Liver (tissue), 9 donors: ENCODE measurements around the gene TTC7B. TPM values are rescaled to one million over a fixed set of nuclear protein-coding genes. Genes with fewer than 3 reads are reported as not detected.

Experiments used
- DNase-seq: peaks from one replicate; pipeline ENCODE4 v3.0.0-alpha.2; 2017; ENCODE audit warnings: low spot score
- H3K27ac ChIP-seq, 2 donors: one replicate each; pipeline ENCODE4 v1.7.0; 2013; ENCODE audit warnings: inconsistent platforms in 2 of 2, low read length in 2 of 2, control low read depth in 1 of 2, low read depth in 1 of 2, mild to moderate bottlenecking in 1 of 2
- H3K27me3 ChIP-seq, 4 donors: one replicate each; pipeline versions ENCODE4 v1.6.1 to v1.7.0; 2013; ENCODE audit warnings: low read length in 3 of 4, inconsistent platforms in 1 of 4, mild to moderate bottlenecking in 1 of 4, moderate library complexity in 1 of 4; ENCODE audit not compliant: control insufficient read depth in 4 of 4, insufficient read depth in 4 of 4
- H3K36me3 ChIP-seq, 4 donors: one replicate each; pipeline versions ENCODE4 v1.6.1 to v1.7.0; 2013; ENCODE audit warnings: low read length in 3 of 4, mild to moderate bottlenecking in 3 of 4, low read depth in 1 of 4, moderate library complexity in 1 of 4; ENCODE audit not compliant: control insufficient read depth in 4 of 4, insufficient read depth in 3 of 4
- H3K4me1 ChIP-seq, 4 donors: one replicate each; pipeline versions ENCODE4 v1.6.1 to v1.7.0; 2013; ENCODE audit warnings: low read length in 3 of 4, mild to moderate bottlenecking in 3 of 4, moderate library complexity in 1 of 4; ENCODE audit not compliant: control insufficient read depth in 4 of 4, insufficient read depth in 4 of 4
- H3K4me3 ChIP-seq, 3 donors: one replicate each; pipeline versions ENCODE4 v1.6.1 to v1.7.0; 2013; ENCODE audit warnings: low read length in 3 of 3, control low read depth in 1 of 3, low read depth in 1 of 3, mild to moderate bottlenecking in 1 of 3
- H3K9ac ChIP-seq, 2 donors: one replicate each; pipeline ENCODE4 v1.7.0; 2013; ENCODE audit warnings: low read length in 2 of 2, mild to moderate bottlenecking in 2 of 2, moderate library complexity in 2 of 2, control low read depth in 1 of 2, low read depth in 1 of 2
- H3K9me3 ChIP-seq, 4 donors: one replicate each; pipeline versions ENCODE4 v1.6.1 to v1.7.0; 2013; ENCODE audit warnings: low read length in 3 of 4; ENCODE audit not compliant: control insufficient read depth in 4 of 4
- ATF3 ChIP-seq: IDR thresholded peaks from 2 replicates; pipeline ENCODE4 v1.6.1; 2016; ENCODE audit warnings: antibody characterized with exemption
- CTCF ChIP-seq: fragments of 150-350 bp; IDR thresholded peaks from 2 replicates; pipeline ENCODE4 v1.5.1; 2017; ENCODE audit warnings: improper control_type of control experiment, low read depth, low read length; ENCODE audit not compliant: missing input control
- EGR1 ChIP-seq, 2 donors: IDR thresholded peaks; 2 replicates each; pipeline ENCODE4 v1.6.1; 2016 to 2018; ENCODE audit warnings: antibody characterized with exemption in 2 of 2, low read depth in 2 of 2
- FOXA1 ChIP-seq: IDR thresholded peaks from 2 replicates; pipeline ENCODE4 v1.6.1; 2016; ENCODE audit warnings: antibody characterized with exemption
- FOXA2 ChIP-seq: IDR thresholded peaks from 2 replicates; pipeline ENCODE4 v1.6.1; 2016; ENCODE audit warnings: antibody characterized with exemption
- GABPA ChIP-seq, 2 donors: IDR thresholded peaks in 1 of 2; conservative IDR thresholded peaks in 1 of 2; 2 replicates each; pipeline ENCODE4 v1.6.1; 2016; ENCODE audit warnings: antibody characterized with exemption in 2 of 2, mild to moderate bottlenecking in 1 of 2, moderate library complexity in 1 of 2
- HNF4A ChIP-seq, 2 donors: conservative IDR thresholded peaks; 2 replicates each; pipeline ENCODE4 v1.6.1; 2016; ENCODE audit warnings: antibody characterized with exemption in 2 of 2, mild to moderate bottlenecking in 2 of 2
- HNF4G ChIP-seq: IDR thresholded peaks from 2 replicates; pipeline ENCODE4 v1.6.1; 2016; ENCODE audit warnings: antibody characterized with exemption
- JUND ChIP-seq, 2 donors: IDR thresholded peaks; 2 replicates each; pipeline ENCODE4 v1.6.1; 2016; ENCODE audit warnings: antibody characterized with exemption in 2 of 2
- NR2F2 ChIP-seq: IDR thresholded peaks from 2 replicates; pipeline ENCODE4 v1.6.1; 2016; ENCODE audit warnings: antibody characterized with exemption
- RAD21 ChIP-seq, 2 donors: IDR thresholded peaks; 2 replicates each; pipeline ENCODE4 v1.6.1; 2016; ENCODE audit warnings: antibody characterized with exemption in 2 of 2, mild to moderate bottlenecking in 2 of 2
- RXRA ChIP-seq, 2 donors: IDR thresholded peaks; 2 replicates each; pipeline ENCODE4 v1.6.1; 2017 to 2018; ENCODE audit warnings: antibody characterized with exemption in 2 of 2, mild to moderate bottlenecking in 1 of 2
- SP1 ChIP-seq: IDR thresholded peaks from 2 replicates; pipeline ENCODE4 v1.6.1; 2018; ENCODE audit warnings: antibody characterized with exemption, mild to moderate bottlenecking
- TAF1 ChIP-seq: conservative IDR thresholded peaks from 2 replicates; pipeline ENCODE4 v1.6.1; 2016; ENCODE audit warnings: antibody characterized with exemption, mild to moderate bottlenecking
- YY1 ChIP-seq: IDR thresholded peaks from 2 replicates; pipeline ENCODE4 v1.6.1; 2016; ENCODE audit warnings: antibody characterized with exemption, mild to moderate bottlenecking
- WGBS: extraction: QIAGEN DNeasy Blood & Tissue Kit; methylation state at CpG from one replicate; pipeline ENCODE4 v1.1.7; 2013; 5-methylcytosine and 5-hydroxymethylcytosine counted together
- polyA plus RNA-seq, 2 donors: library from polyadenylated mRNA; stranded (reverse) in 1 of 2; unstranded in 1 of 2; fragments of 200-250 nt in 1 of 2; fragments of >200 nt in 1 of 2; fragmentation: Nextera tagmentation in 1 of 2; extraction: Ambion mirVana in 1 of 2; gene quantifications; one replicate each; pipeline versions ENCODE4 v1.2.1 to v1.2.3, GENCODE V29; 2013 to 2015
- total RNA-seq, 2 donors: library from RNA; depleted of rRNA; stranded (reverse); fragments of >200 nt; gene quantifications; one replicate each; pipeline ENCODE4 v1.2.3, GENCODE V29; 2014
- TF ChIP-seq, protein P1 (sequence below): IDR thresholded peaks from 2 replicates; pipeline ENCODE4 v1.6.1; 2016; ENCODE audit warnings: antibody characterized with exemption, mild to moderate bottlenecking
- TF ChIP-seq, protein P2 (sequence below): IDR thresholded peaks from 2 replicates; pipeline ENCODE4 v1.6.1; 2016; ENCODE audit warnings: antibody characterized with exemption
- donor health status: healthy.
- donor health status: healthy.
- donor health status: healthy.
- donor health status: healthy.
- donor health status: healthy.

TTC7B gene
- total and polyA plus RNA-seq, 4 donors: 9.1 to 31.0 (median 12.5) TPM

DNA sequence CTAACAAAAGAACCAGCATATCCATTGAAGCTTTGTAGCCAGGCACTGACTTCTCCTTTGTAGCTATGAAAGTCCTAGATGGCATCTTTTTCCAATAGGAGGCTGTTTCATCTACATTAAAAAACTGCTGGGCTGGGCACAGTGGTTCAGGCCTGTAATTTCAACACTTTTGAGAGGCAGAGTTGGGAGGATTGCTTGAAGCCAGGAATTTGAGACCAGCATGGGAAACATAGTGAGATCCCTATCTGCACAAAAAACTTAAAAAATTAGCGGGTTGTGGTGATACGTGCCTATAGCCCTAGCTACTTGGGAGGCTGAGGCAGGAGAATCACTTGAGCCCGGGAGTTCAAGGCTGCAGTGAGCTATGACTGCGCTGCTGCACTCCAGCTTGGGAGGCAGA is 251.7 kb downstream of the TTC7B start:
- Histone ChIP-seq H3K9me3 (no peaks in the 10 kb centered on the region), H3K9ac (no peak overlapping the region), H3K36me3 (peaks cover 3 to 5% (median 4%) of the 10 kb centered on the region in 4 donors), H3K4me1 (no peaks in the 10 kb centered on the region), H3K4me3 (no peak overlapping the region), H3K27ac (no peak overlapping the region), H3K27me3 (no peaks in the 10 kb centered on the region)
- 97% methylated on average over 4 of the region's 4 CpGs for WGBS
- TF ChIP-seq FOXA1 (no peak), GABPA (IDR thresholded peaks at IDR 0.05 in 1 of 2, conservative IDR thresholded peaks at IDR 0.05 in 1 of 2) (no peak), HNF4G (no peak), ATF3 (no peak), EGR1 (IDR thresholded peaks at IDR 0.05; ENCODE audit: low read depth in 2 of 2) (no peak), RXRA (IDR thresholded peaks at IDR 0.05) (no peak), JUND (IDR thresholded peaks at IDR 0.05) (no peak)
- TF ChIP-seq, protein P1, sequence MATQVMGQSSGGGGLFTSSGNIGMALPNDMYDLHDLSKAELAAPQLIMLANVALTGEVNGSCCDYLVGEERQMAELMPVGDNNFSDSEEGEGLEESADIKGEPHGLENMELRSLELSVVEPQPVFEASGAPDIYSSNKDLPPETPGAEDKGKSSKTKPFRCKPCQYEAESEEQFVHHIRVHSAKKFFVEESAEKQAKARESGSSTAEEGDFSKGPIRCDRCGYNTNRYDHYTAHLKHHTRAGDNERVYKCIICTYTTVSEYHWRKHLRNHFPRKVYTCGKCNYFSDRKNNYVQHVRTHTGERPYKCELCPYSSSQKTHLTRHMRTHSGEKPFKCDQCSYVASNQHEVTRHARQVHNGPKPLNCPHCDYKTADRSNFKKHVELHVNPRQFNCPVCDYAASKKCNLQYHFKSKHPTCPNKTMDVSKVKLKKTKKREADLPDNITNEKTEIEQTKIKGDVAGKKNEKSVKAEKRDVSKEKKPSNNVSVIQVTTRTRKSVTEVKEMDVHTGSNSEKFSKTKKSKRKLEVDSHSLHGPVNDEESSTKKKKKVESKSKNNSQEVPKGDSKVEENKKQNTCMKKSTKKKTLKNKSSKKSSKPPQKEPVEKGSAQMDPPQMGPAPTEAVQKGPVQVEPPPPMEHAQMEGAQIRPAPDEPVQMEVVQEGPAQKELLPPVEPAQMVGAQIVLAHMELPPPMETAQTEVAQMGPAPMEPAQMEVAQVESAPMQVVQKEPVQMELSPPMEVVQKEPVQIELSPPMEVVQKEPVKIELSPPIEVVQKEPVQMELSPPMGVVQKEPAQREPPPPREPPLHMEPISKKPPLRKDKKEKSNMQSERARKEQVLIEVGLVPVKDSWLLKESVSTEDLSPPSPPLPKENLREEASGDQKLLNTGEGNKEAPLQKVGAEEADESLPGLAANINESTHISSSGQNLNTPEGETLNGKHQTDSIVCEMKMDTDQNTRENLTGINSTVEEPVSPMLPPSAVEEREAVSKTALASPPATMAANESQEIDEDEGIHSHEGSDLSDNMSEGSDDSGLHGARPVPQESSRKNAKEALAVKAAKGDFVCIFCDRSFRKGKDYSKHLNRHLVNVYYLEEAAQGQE: no peak
- no peak for DNase-seq

- TF ChIP-seq FOXA2 (no peak), RAD21 (IDR thresholded peaks at IDR 0.05) (no peak), JUND (IDR thresholded peaks at IDR 0.05) (no peak), FOXA1 (no peak), SP1 (no peak), YY1 (no peak), HNF4G (no peak), EGR1 (IDR thresholded peaks at IDR 0.05; ENCODE audit: low read depth in 2 of 2) (no peak), GABPA (IDR thresholded peaks at IDR 0.05 in 1 of 2, conservative IDR thresholded peaks at IDR 0.05 in 1 of 2) (no peak), ATF3 (no peak), TAF1 (no peak), HNF4A (conservative IDR thresholded peaks at IDR 0.05) (no peak), CTCF (no peak), RXRA (IDR thresholded peaks at IDR 0.05) (no peak), NR2F2 (no peak)
- TF ChIP-seq, protein P2, sequence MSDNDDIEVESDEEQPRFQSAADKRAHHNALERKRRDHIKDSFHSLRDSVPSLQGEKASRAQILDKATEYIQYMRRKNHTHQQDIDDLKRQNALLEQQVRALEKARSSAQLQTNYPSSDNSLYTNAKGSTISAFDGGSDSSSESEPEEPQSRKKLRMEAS: no peak
- Histone ChIP-seq H3K4me1 (no peaks in the 10 kb centered on the region), H3K9ac (no peak overlapping the region), H3K9me3 (no peaks in the 10 kb centered on the region), H3K27ac (no peak overlapping the region), H3K36me3 (peaks cover 3 to 5% (median 4%) of the 10 kb centered on the region in 4 donors), H3K4me3 (no peak overlapping the region), H3K27me3 (no peaks in the 10 kb centered on the region)
- 82% methylated on average over 6 of the region's 6 CpGs for WGBS
- DNase-seq: no peak
Observed at GRCh38 chr14:90562652-90563051, 253.6 kb downstream of the TTC7B start.
